ENCODE measurements around the gene GCLC.
A peak's percentile ranks its signal among the peaks of the same experiment; 100 is the strongest.

GCLC gene

GRCh38 chr6:53493635-53494025 lies 51.3 kb downstream of the GCLC start:
- Mint-ChIP-seq H3K27me3 (ENCODE audit: low read depth) (peaks cover 3% of the 10 kb centered on the region), H3K4me3 (no peak overlapping the region), H3K36me3 (ENCODE audit: low read depth) (peaks cover 6% of the 10 kb centered on the region), H3K9me3 (no peaks in the 10 kb centered on the region), H3K27ac (peak overlapping the region in 1 of 3 experiments; percentile 11), H3K4me1 (peaks cover 4% of the 10 kb centered on the region)
- TF ChIP-seq CTCF (IDR thresholded peaks at IDR 0.05; ENCODE audit: unreplicated experiment in 3 of 3), result no peak

DNA sequence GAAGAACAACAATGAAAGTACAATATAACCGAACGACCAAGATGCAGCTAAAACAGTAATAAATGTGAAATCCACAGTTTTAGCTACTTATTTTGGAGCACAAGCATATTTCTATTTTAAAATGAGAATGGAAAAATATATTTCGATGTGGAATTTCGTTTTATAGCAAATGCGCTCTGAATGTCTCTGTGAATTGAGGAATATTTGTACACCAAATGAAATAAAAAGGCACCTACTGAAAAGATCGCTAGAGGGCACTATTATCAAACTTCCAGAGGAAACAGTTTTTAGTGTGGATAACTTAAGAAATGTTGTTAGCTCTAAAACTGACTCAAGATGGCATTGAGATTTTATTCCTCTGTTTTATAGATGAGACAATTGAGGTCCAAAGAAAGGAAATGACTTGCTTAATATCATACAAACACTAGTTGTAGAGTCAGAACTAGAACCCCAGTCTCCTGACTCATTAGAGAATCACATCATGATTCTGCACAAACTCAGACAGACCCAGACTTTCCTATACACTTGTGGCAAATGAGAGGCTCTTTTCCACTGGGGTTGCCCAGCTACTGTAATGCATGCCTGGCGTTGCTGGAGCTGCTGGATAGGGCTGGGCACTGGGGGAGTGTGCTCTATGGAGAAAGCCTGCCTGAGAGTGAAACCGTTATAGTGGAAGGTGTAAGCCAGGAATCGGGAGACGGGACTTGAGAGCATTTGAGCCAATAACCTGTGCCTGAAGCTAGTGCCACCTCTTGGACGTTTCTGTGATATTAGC lies 51.9 kb downstream of the GCLC start:
- peaks cover 4% of the 10 kb centered on the region for H3K4me1 Mint-ChIP-seq

DNA sequence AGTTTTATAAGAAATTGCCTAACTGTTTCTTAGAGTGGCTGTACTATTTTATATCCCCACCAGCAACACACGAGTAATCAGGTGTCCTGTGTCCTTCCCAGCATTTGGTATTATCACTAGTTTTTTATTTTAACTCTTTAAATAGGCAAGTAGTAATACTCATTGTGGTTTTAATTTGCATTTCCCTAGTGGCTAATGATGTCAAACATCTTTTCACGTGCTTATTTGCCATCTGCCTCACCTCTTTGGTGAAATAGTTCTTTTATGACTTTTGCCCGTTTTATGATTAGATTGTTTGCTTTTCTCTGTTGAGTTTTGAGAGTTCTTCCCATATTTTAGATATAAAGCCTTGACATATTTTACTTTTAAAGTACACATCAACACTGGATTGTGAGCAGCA lies 57.8 kb downstream of the GCLC start:
- TF ChIP-seq CTCF (IDR thresholded peaks at IDR 0.05; ENCODE audit: unreplicated experiment in 3 of 3), result no peak
- H3K4me3 Mint-ChIP-seq, result no peak overlapping the region
- no peak overlapping the region for H3K27ac Mint-ChIP-seq
- no peaks in the 10 kb centered on the region for H3K36me3 Mint-ChIP-seq (ENCODE audit: low read depth)
- H3K9me3 Mint-ChIP-seq, result no peaks in the 10 kb centered on the region
- H3K27me3 Mint-ChIP-seq (ENCODE audit: low read depth), result peaks cover 14% of the 10 kb centered on the region
- H3K4me1 Mint-ChIP-seq, result no peaks in the 10 kb centered on the region

More for the DNA sequence above, 51.9 kb downstream of the GCLC start:
- Mint-ChIP-seq H3K27me3 (ENCODE audit: low read depth) (peaks cover 3% of the 10 kb centered on the region), H3K9me3 (no peaks in the 10 kb centered on the region), H3K36me3 (ENCODE audit: low read depth) (peaks cover 2% of the 10 kb centered on the region), H3K27ac (no peak overlapping the region), H3K4me3 (no peak overlapping the region)
- peak; percentile 78 to 88 (median 82) for TF ChIP-seq CTCF (IDR thresholded peaks at IDR 0.05; ENCODE audit: unreplicated experiment in 3 of 3)

DNA sequence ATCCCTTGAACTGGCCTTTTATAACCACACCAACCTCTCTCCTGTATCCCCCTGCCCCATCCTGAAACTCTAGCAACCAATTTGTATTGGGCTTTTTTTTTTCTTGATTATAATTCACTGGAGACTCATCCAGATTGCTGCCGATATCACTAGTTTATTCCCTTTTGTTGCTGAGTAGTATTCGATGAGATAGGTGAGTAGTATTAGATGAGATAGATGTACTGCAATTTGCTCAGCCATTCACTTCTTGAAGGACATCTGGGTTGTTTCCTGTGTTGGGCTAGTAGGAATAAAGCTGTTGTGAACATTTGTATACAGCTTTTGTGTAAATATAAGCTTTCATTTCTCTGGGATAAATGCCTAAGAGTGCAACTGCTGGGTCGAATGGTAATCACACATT lies 58.2 kb downstream of the GCLC start:
- Mint-ChIP-seq H3K36me3 (ENCODE audit: low read depth) (no peaks in the 10 kb centered on the region), H3K9me3 (no peaks in the 10 kb centered on the region), H3K27me3 (ENCODE audit: low read depth) (peaks cover 14% of the 10 kb centered on the region), H3K27ac (no peak overlapping the region), H3K4me3 (no peak overlapping the region), H3K4me1 (no peaks in the 10 kb centered on the region)
- no peak for TF ChIP-seq CTCF (IDR thresholded peaks at IDR 0.05; ENCODE audit: unreplicated experiment in 3 of 3)

DNA sequence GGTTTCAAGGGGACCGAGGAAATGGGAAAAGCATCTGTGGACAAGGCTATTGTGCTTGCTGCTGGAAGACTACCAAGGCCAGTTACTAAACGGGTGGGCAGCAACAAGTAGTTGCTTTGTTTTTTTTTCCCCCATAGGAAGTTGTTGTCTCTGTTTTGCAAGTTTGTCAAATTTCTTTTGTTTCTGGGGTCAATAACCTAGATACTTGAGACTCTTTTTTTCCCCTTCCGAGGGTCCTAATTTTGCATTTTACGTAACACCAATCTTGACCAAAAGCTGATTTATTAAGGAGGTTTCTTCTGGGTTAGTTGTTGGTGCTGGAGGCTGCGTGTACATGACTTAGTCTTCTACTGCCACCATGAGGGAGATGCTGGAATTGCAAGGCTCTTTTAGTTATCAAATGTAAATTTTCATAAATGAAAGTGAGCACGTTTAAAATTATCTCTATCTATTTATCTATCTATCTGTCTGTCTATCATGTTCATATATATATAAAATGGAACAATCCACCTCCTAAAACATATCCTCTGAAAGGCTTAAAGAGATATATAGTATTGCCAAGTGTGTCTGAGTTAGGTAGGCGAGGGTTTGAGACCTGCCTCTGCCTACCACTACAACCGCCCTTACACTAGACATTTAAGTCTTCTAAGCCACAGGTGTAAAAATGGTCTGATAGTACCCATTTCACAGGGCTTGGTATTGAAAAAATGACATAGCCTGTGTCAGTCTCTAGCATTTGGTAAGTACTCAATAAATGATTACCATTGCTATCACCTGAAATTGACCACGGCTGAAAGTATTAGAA lies 60.2 kb downstream of the GCLC start:
- Mint-ChIP-seq H3K27ac (no peak overlapping the region), H3K4me1 (no peaks in the 10 kb centered on the region), H3K27me3 (ENCODE audit: low read depth) (peaks cover 18% of the 10 kb centered on the region), H3K36me3 (ENCODE audit: low read depth) (no peaks in the 10 kb centered on the region), H3K9me3 (no peaks in the 10 kb centered on the region), H3K4me3 (no peak overlapping the region)
- TF ChIP-seq CTCF (IDR thresholded peaks at IDR 0.05; ENCODE audit: unreplicated experiment in 3 of 3), result peak; percentile 97 to 98 (median 98)

All from nephron (organoid).